ENCODE data around the gene GATB.

Gene GATB

GRCh38 chr4:151718984-151719955 is 41.5 kb downstream of the GATB start:
- no peak overlapping the region for H3K4me3 ChIP-seq (ENCODE audit: control insufficient read depth, low read depth, low read length)
- DNase-seq (ENCODE audit: low read depth): no peak
- no peak for TF ChIP-seq CTCF (IDR thresholded peaks at IDR 0.05; ENCODE audit: control insufficient read depth, insufficient read depth, low read depth, low read length, missing control alignments)

DNA sequence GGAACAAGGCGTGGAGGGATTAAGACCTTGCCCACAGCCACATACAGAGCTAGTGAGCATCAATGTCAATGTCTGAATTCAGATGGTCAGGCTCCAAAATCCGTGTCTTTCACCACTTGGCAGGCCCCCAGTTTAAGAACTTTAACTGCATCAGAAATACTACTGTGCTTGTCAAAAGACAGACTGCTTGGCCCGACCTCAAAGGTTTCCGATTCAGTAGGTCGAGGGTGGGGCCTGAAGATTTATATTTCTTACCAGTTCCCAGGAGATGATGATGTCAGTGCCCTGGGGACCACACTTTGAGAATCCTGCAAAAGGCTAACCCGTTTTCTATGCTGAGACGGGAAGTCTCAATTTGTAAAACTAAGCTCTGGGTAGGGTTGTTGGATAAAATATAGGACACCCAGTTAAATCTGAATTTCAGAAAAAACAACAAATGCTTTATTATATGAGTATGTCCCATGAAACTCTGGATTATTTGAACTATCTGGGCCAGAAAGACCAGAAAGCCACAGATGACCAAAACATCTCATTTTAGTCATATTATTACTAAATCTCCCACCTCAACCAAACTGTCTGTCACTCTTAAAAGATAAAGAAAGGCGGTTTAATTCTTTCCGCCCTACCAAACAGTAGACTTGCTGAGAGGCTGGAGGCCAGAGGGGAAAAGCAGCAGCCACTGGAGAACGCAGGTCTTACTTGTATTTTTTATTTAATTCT is 42.7 kb downstream of the GATB start:
- H3K4me3 ChIP-seq (ENCODE audit: control insufficient read depth, low read depth, low read length): no peak overlapping the region
- TF ChIP-seq CTCF (IDR thresholded peaks at IDR 0.05; ENCODE audit: control insufficient read depth, insufficient read depth, low read depth, low read length, missing control alignments): no peak
- no peak for DNase-seq (ENCODE audit: low read depth)

- DNase-seq (ENCODE audit: low read depth): no peak
- no peak overlapping the region for H3K4me3 ChIP-seq (ENCODE audit: control insufficient read depth, low read depth, low read length)
- no peak for TF ChIP-seq CTCF (IDR thresholded peaks at IDR 0.05; ENCODE audit: control insufficient read depth, insufficient read depth, low read depth, low read length, missing control alignments)
These were observed 43.5 kb downstream of the GATB start for GRCh38 chr4:151717314-151717713.

DNA sequence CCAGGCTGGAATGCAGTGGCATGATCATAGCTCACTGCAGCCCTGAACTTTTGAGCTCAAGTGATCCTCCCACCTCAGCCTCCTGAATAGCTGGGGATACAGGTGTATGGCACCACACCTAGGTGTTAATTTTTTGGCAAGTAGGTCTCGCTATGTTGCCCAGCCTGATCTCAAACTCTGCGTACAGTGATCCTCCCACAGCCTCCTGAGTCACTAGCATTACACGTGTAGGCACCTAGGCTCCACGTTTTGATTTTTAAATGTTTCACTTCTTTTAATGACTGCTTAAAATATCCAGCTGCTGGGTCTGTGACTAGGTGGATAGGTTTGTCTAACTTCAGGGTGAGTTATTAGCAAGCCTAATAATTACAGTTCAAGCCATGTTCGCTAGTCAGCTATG is 44.5 kb downstream of the GATB start:
- TF ChIP-seq CTCF (IDR thresholded peaks at IDR 0.05; ENCODE audit: control insufficient read depth, insufficient read depth, low read depth, low read length, missing control alignments): no peak
- DNase-seq (ENCODE audit: low read depth): no peak
- no peak overlapping the region for H3K4me3 ChIP-seq (ENCODE audit: control insufficient read depth, low read depth, low read length)

GRCh38 chr4:151715881-151716280 is 44.9 kb downstream of the GATB start:
- no peak for TF ChIP-seq CTCF (IDR thresholded peaks at IDR 0.05; ENCODE audit: control insufficient read depth, insufficient read depth, low read depth, low read length, missing control alignments)
- no peak for DNase-seq (ENCODE audit: low read depth)
- no peak overlapping the region for H3K4me3 ChIP-seq (ENCODE audit: control insufficient read depth, low read depth, low read length)

- TF ChIP-seq CTCF (IDR thresholded peaks at IDR 0.05; ENCODE audit: control insufficient read depth, insufficient read depth, low read depth, low read length, missing control alignments): no peak
- no peak for DNase-seq (ENCODE audit: low read depth)
- H3K4me3 ChIP-seq (ENCODE audit: control insufficient read depth, low read depth, low read length): no peak overlapping the region
These were observed 48.0 kb downstream of the GATB start for GRCh38 chr4:151712777-151713176.
